Measurements from ENCODE around the gene MET.

- TF ChIP-seq CTCF (IDR thresholded peaks at IDR 0.05; ENCODE audit: control extremely low read depth in 1 of 3, insufficient read depth in 1 of 3, low read depth in 1 of 3, low read length in 3 of 3) (no peak), EZH2 (IDR thresholded peaks at IDR 0.05; ENCODE audit: low read depth, low read length, severe bottlenecking) (no peak), JUN (IDR thresholded peaks at IDR 0.05; ENCODE audit: low read depth, low read length) (no peak), POLR2A (IDR thresholded peaks at IDR 0.05; ENCODE audit: control extremely low read depth in 1 of 2, low read depth in 2 of 2, low read length in 2 of 2) (no peak), POLR2AphosphoS5 (IDR thresholded peaks at IDR 0.05; ENCODE audit: low read depth, low read length) (no peak)
Observed at GRCh38 chr7:116779931-116780330, 107.9 kb downstream of the MET start.
